Adrenal gland (tissue), 12 donors: ENCODE data around the gene ARL8B. TPM values are rescaled to one million over a fixed set of nuclear protein-coding genes. Genes with fewer than 3 reads are reported as not detected.
A peak's percentile ranks its signal among the peaks of the same experiment; 100 is the strongest.

ENCODE experiments used
- DNase-seq, 7 donors: peaks; one replicate each; pipeline ENCODE4 v3.0.0-alpha.2; 2019 to 2020
- H3K27ac ChIP-seq, 5 donors: fragments of 200-600 bp; sonication (generic) in 4 of 5; 1 replicate in 3 of 5; 2 replicates in 2 of 5; pipeline versions ENCODE4 v1.5.1 to v1.8.0; 2016 to 2020; ENCODE audit warnings: mild to moderate bottlenecking in 1 of 5
- H3K27me3 ChIP-seq: fragments of 200-600 bp; 2 replicates; pipeline ENCODE4 v1.8.0; 2021
- H3K36me3 ChIP-seq, 2 donors: fragments of 200-600 bp; replicated peaks in 1 of 2; 1 replicate in 1 of 2; 2 replicates in 1 of 2; pipeline versions ENCODE4 v1.5.1 to v1.8.0; 2018 to 2022
- H3K4me1 ChIP-seq, 2 donors: fragments of 200-600 bp; replicated peaks in 1 of 2; 1 replicate in 1 of 2; 2 replicates in 1 of 2; pipeline versions ENCODE4 v1.5.1 to v1.8.0; 2018 to 2021
- H3K4me3 ChIP-seq, 4 donors: fragments of 200-600 bp; sonication (generic) in 3 of 4; one replicate each; pipeline ENCODE4 v1.5.1; 2016 to 2018
- H3K9me3 ChIP-seq, 3 donors: fragments of 200-600 bp; sonication (generic) in 1 of 3; replicated peaks in 1 of 3; 1 replicate in 2 of 3; 2 replicates in 1 of 3; pipeline versions ENCODE4 v1.5.1 to v1.8.0; 2016 to 2021
- POLR2A ChIP-seq, 2 donors: fragments of 450-650 bp; IDR thresholded peaks; one replicate each; pipeline ENCODE4 v1.6.1; 2017; ENCODE audit warnings: antibody characterized with exemption in 2 of 2, mild to moderate bottlenecking in 2 of 2, moderate library complexity in 1 of 2
- WGBS, 4 donors: extraction: QIAGEN DNeasy Blood & Tissue Kit in 2 of 4; methylation state at CpG; one replicate each; pipeline versions ENCODE4 v1.1.5 to v1.1.7; 2013 to 2017; 5-methylcytosine and 5-hydroxymethylcytosine counted together
- intact Hi-C, 2 donors: fragments of 100-400 bp; cut with DNase I; formaldehyde crosslinking; loops; one replicate each; pipeline versions ENCODE4 v1.14.1 to v1.15.0; 2022 to 2023
- polyA plus RNA-seq, 3 donors: library from polyadenylated mRNA; stranded (reverse); fragments of 200-250 nt in 2 of 3; fragments of 350-450 nt in 1 of 3; fragmentation: Illumina TruSeq in 1 of 3; extraction: RNeasy Lipid Tissue Mini Kit (QIAGEN cat#74804) in 1 of 3; gene quantifications; one replicate each; pipeline ENCODE4 v1.2.3, GENCODE V29; 2013 to 2014
- total RNA-seq, 9 donors: library from RNA; depleted of rRNA in 4 of 9; stranded (reverse); fragments of >200 nt in 4 of 9; fragments of 120-200 nt in 1 of 9; fragmentation: NEBNext Ultra II Directional in 1 of 9; extraction: Animal tissue kit (Norgen Biotek cat#: 25700) in 1 of 9; gene quantifications; one replicate each; pipeline versions ENCODE4 v1.1.0 to v1.2.4, GENCODE V29; 2013 to 2023
- TF ChIP-seq, protein P1 (sequence below), 6 experiments: fragments of 450-650 bp in 4 of 6; fragments of 200-600 bp in 2 of 6; sonication (generic) in 1 of 6; IDR thresholded peaks; 1 replicate in 5 of 6; 2 replicates in 1 of 6; pipeline versions ENCODE4 v1.5.1 to v1.8.0; 2016 to 2021; ENCODE audit warnings: antibody characterized with exemption in 6 of 6, mild to moderate bottlenecking in 2 of 6, moderate library complexity in 1 of 6
- donor health status: healthy with polysubstance abuse.
- donor health status: Bipolar disorder and iron deficiency.
- donor health status: DM: yes; HTN: yes; CAD: no.
- donor health status: DM: no; HTN: no; CAD: no.
- donor health status: DM: no; HTN: no; CAD: no.
- donor health status: DM: yes; HTN: yes; CAD: no.

Gene ARL8B
- total and polyA plus RNA-seq, 12 donors, result 27.8 to 131 (median 52.8) TPM

DNA sequence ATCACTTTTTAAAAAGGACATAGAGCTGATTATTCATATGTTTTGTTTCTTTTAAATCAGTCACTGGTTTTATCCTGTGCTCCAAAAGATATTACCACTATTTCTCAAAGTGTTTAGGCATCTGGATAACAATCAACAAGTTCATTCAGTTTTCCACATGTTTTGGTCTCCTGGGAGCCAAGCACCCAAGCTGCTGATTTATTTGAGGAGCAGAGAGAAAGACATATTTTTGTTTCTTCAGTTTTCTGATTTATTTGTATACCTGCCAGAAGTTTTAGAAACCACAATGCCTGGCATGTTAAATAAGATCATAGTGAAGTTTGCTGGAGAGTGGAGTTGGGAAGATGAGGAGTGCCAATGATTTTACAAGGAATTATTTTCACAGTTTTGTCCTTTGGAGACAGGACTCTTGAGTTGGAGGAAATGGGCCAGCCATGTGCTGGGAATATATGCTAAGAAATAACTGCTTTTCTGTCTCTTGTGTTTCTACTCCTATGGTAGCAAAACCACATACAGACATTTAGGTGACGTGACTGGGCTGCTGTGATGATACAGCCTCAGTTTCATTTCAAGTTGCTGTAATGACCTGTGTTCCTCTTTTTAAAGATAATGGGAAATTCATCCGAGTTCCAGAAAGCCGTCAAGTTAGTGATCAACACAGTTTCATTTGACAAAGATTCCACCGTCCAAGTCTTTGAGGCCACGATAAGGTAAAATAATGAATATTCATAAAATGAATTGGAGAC is 77.1 kb downstream of the ARL8B start:
- Histone ChIP-seq H3K27me3 (no peaks in the 10 kb centered on the region), H3K4me3 (no peak overlapping the region), H3K9me3 (no peaks in the 10 kb centered on the region), H3K27ac (peak overlapping the region in 1 of 5 donors; percentile 7), H3K4me1 (peaks cover 17 to 36% of the 10 kb centered on the region in 2 donors), H3K36me3 (peaks cover 0 to 39% of the 10 kb centered on the region in 2 donors)
- intact Hi-C loops, result no loop called here
- 65 to 81% (median 70%) methylated on average over 5 of the region's 5 CpGs for WGBS, 4 donors
- peak in 1 of 7 donors; percentile 23 for DNase-seq
- TF ChIP-seq, protein P1, sequence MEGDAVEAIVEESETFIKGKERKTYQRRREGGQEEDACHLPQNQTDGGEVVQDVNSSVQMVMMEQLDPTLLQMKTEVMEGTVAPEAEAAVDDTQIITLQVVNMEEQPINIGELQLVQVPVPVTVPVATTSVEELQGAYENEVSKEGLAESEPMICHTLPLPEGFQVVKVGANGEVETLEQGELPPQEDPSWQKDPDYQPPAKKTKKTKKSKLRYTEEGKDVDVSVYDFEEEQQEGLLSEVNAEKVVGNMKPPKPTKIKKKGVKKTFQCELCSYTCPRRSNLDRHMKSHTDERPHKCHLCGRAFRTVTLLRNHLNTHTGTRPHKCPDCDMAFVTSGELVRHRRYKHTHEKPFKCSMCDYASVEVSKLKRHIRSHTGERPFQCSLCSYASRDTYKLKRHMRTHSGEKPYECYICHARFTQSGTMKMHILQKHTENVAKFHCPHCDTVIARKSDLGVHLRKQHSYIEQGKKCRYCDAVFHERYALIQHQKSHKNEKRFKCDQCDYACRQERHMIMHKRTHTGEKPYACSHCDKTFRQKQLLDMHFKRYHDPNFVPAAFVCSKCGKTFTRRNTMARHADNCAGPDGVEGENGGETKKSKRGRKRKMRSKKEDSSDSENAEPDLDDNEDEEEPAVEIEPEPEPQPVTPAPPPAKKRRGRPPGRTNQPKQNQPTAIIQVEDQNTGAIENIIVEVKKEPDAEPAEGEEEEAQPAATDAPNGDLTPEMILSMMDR (IDR thresholded peaks at IDR 0.05), result no peak
- no peak for TF ChIP-seq POLR2A (IDR thresholded peaks at IDR 0.05)

DNA sequence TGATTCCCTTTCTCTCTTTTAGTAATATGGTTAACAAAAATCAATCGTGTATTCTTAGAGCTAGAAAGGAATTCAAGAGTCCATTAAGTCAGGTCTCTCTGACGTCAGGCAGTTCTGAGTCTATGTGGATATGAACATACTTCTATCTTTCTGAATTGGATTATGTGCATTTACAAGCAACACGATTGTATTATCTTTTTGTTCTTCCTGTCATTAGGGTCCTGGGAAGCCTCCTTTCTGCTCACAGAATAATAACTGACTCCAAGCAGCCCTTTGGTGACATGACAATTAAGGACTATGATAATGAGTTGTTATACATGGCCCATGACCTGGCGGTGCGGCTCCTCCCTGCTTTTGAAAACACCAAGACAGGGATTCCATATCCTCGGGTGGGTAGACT is 79.4 kb downstream of the ARL8B start:
- Histone ChIP-seq H3K9me3 (no peaks in the 10 kb centered on the region), H3K27ac (peak overlapping the region in 1 of 5 donors; percentile 19), H3K4me3 (no peak overlapping the region), H3K36me3 (peaks cover 0 to 57% of the 10 kb centered on the region in 2 donors), H3K4me1 (peaks cover 7 to 12% of the 10 kb centered on the region in 2 donors), H3K27me3 (no peaks in the 10 kb centered on the region)
- intact Hi-C loops, result loop anchor here in 1 of 2 donors (10.0 kb wide), 1 partner anchor 67 kb away; no protein-coding TSS in a partner anchor
- 79 to 88% (median 82%) methylated on average over 6 of the region's 6 CpGs for WGBS, 4 donors
- TF ChIP-seq, protein P1 (IDR thresholded peaks at IDR 0.05), result no peak
- no peak for TF ChIP-seq POLR2A (IDR thresholded peaks at IDR 0.05)
- DNase-seq, result no peak

DNA sequence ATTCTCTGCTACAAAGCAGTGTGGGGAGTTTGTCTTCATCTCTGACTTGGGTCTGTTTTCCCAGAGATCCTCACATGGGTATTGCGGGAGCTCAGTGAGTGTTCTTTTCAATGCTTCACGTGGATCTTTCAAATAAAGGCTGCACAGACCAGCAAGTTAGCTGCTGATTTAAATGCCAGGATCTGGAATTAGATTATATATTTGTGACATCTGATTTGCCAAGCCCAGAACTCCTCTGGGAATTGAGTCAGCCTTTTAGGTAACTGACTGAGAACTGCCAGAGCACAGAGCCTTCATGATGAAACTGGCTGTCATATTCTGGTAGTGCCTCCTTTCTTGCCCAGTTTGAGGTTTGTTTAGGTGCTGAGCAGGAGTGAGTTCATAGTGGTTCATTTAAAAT is 80.1 kb downstream of the ARL8B start:
- Histone ChIP-seq H3K27me3 (no peaks in the 10 kb centered on the region), H3K36me3 (peaks cover 0 to 64% of the 10 kb centered on the region in 2 donors), H3K9me3 (no peaks in the 10 kb centered on the region), H3K4me3 (no peak overlapping the region), H3K4me1 (peaks cover under 1 to 8% of the 10 kb centered on the region in 2 donors), H3K27ac (peak overlapping the region in 1 of 5 donors; percentile 20)
- intact Hi-C loops, result loop anchor here in 1 of 2 donors (10.0 kb wide), 1 partner anchor 67 kb away; no protein-coding TSS in a partner anchor
- WGBS, 4 donors, result 86 to 97% (median 90%) methylated on average over 2 of the region's 2 CpGs
- no peak for DNase-seq
- no peak for TF ChIP-seq POLR2A (IDR thresholded peaks at IDR 0.05)
- TF ChIP-seq, protein P1 (IDR thresholded peaks at IDR 0.05), result no peak

DNA sequence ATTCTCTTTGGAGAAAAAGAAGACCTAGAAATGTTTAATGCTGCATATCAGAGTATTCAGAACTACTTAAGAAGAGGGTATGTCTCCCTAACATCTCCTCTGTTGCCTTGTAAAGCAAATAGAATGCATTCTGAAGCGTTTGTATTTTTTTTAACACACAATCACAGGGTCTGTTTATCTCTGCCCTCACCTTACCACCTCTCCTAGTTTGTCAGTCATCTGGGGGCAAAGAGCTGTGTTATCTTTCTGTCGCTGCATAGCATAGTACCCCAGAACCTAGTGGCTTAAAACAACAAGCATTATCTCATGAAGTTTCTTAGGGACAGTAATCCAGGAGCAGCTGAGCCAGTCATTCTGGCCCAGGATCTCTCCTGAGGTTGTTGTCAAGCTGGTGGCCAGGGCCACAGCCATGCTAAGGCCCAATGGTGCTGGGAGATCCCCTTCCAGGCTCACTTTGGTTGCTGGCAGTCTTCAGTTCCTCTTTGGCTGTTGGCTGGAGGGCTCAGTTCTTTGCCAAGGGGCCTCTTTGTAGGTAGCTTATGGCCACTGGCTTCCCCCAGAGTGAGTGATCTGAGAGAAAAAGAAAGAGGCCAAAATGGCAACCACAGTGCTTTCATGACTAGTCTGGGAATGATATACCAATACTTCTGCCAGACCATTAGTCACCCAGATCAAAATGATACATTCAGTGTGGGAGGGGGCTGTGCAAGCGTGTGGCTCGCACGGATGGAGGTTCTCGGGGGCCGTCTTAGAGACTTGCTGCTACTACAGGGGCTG is 83.3 kb downstream of the ARL8B start:
- no peaks in the 10 kb centered on the region for H3K27me3 ChIP-seq
- intact Hi-C loops, result loop anchor here in 1 of 2 donors (10.0 kb wide), 1 partner anchor 71 kb away; no protein-coding TSS in a partner anchor
- TF ChIP-seq, protein P1 (IDR thresholded peaks at IDR 0.05), result no peak
- TF ChIP-seq POLR2A (IDR thresholded peaks at IDR 0.05), result no peak
- H3K36me3 ChIP-seq, result peaks cover 0 to 87% of the 10 kb centered on the region in 2 donors
- 80 to 89% (median 88%) methylated on average over 7 of the region's 7 CpGs for WGBS, 4 donors
- no peaks in the 10 kb centered on the region for H3K4me1 ChIP-seq
- no peak overlapping the region for H3K27ac ChIP-seq
- H3K9me3 ChIP-seq, result no peaks in the 10 kb centered on the region
- H3K4me3 ChIP-seq, result no peak overlapping the region
- no peak for DNase-seq
